HG03342 (cell line): ENCODE results near the gene CNNM2.
"Not testable (repeated sequence)": the region's sequence is repeated elsewhere in the genome, so short reads cannot be mapped to it uniquely, and the experiment has no call there.

Experiments
- ATAC-seq: cut with Tn5 transposase; IDR thresholded peaks from one replicate; pipeline ENCODE4 v1.9.1; 2021; ENCODE audit warnings: mild to moderate bottlenecking, moderate library complexity; ENCODE audit not compliant: unreplicated experiment

CNNM2 gene

DNA sequence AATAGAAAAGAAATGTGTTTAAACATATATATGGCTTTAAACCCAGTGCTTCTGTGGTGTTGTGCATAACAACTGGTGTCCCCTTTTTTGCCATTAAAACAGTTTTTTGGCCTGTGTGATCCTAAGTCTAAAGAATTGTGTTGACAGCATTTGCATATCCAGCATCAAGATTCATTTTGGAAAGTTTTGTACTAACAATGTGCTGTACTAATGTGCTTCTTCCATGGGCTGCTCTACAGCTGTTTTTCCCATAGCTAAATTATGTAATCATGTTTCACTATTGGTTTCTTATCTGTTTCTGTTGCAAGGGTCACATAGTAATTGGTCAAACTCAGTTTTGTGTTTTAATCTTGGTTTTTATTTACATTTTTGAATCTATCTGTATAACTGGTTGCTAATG, 5.5 kb downstream of the CNNM2 start:
- no peak for ATAC-seq

- no peak for ATAC-seq
Measured at GRCh38 chr10:102926842-102927241, 8.7 kb downstream of the CNNM2 start.

GRCh38 chr10:102927311-102928010, 9.4 kb downstream of the CNNM2 start:
- ATAC-seq = no peak

DNA sequence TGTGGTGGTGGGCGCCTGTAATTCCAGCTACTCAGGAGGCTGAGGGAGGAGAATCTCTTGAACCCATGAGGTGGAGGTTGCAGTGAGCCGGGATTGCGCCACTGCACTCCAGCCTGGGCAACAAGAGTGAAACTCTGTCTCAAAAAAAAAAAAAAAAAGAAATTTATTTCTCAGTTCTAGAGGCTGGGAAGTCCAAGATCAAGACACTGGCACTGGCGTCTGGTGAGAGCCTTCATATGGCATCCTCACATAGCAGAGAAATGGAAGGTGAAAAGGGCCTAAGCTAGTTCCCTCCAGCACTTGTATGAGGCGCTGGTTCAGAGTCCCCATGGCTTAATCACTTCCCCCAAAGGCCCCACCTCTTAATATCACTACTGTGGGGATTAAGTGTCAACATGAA, 10.3 kb downstream of the CNNM2 start:
- not testable (repeated sequence) for ATAC-seq

GRCh38 chr10:102930720-102931119, 12.6 kb downstream of the CNNM2 start:
- no peak for ATAC-seq

- no peak for ATAC-seq
Measured at GRCh38 chr10:102931643-102932042, 13.5 kb downstream of the CNNM2 start.

GRCh38 chr10:102935505-102935904, 17.4 kb downstream of the CNNM2 start:
- ATAC-seq = no peak

DNA sequence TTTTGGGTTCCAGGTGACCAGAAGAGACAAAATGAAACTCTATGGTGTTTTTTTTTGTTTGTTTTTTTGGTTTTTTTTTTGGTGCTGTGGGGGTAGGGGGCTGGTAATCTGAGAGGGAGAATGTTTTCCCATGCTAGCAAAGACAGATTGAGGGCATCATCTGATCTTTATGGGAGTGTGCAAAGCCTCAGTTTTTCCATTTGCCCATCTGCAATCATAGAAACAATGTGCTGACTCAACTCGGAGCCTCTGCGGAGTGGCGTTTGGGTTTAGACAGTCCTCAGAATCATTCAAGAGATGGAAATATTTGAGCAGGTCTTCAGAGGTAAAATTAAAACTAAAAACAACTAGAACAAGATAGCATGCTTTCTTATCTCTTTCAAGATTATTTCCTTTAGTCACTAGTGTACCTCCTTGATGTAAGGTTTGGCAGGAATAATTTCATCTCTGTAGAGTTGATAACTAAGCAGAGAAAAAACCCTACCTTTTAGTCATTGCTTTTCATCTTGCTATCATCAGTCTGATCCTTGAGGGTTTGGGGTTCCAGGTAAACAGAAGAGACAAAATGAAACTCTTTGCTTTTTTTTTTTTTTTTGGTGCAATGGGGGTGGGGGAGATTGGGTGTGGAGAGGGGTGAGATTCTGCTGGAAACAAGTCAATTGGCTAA, 18.0 kb downstream of the CNNM2 start:
- ATAC-seq = no peak

DNA sequence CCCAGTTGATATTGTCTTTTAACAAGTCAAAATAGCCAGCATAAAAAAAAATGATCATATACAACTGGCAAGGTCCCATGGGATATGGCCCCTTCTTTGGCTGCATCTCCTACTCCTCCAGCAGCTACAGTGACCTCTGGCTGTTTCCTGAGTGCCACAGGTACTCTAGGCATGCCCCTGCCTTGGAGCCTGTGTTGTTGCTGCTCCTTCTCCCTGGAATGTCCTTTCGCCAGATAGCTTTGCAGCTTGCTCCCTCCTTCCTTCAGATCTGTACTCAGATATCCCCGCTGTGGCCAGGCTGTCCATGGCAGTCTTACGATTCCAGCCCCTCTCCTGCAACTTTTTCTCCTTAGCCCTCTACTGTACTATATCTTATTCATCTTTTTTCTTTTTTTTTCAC, 23.3 kb downstream of the CNNM2 start:
- no peak for ATAC-seq

DNA sequence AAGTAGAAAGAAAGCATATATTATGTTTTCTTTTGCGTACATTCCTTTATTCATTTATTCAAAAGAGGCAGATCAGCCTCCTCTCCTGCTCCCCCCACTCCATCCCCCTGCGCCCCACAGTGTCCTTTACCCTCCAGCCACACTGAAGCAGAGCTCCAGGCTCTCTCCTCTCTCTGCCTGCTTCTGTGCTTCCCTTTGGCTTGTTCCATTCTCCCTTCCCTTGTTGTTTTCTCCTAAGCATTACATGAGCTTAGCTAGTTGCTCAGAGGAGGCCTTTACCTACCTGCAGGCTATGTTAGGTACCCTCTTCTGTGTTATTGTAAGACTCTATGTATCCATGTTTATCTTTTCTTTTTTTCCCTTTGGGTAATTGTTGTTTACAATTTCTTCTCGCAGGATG, 27.4 kb downstream of the CNNM2 start:
- ATAC-seq = no peak

DNA sequence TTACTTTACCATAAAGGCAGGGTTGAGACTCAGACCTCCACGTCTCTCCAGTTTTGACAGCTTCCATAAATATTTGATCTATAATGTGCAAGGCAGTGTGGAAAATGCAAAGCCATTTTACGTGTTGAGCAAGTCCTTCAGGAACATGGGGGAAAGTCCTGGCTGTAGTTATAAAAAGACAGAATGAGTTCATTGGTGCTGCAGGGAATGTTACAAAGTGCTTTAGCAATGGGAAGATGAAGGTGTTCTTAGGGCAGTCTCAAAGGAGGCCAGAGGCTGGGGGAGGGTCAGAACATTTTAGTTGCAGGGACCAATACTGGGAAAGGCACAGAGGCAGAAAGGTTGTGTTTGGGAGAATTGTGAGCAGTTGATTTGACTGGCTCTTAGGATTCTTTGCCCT, 27.9 kb downstream of the CNNM2 start:
- no peak for ATAC-seq

GRCh38 chr10:102946992-102947391, 28.9 kb downstream of the CNNM2 start:
- no peak for ATAC-seq

DNA sequence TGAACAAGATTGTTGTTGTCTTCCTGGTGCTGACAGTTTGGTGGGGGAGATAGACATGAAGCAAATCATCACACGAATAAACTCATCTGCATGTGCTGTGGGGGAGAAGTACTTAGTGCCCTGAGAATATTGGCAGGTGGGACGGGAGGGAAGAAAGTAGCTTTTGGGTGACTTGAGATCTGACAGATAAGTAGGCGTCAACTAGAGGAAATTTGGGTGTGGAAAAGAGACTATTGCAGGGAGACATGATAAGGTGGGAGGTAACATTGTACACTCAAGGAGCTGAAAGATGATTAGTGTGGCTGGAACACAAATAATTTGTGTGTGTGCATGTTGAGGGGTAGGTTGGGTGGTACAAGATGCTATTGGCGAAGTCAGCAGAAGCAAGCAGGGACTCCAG, 30.1 kb downstream of the CNNM2 start:
- no peak for ATAC-seq

- no peak for ATAC-seq
Measured at GRCh38 chr10:102948786-102949185, 30.7 kb downstream of the CNNM2 start.

GRCh38 chr10:102949916-102950315, 31.8 kb downstream of the CNNM2 start:
- ATAC-seq = no peak

DNA sequence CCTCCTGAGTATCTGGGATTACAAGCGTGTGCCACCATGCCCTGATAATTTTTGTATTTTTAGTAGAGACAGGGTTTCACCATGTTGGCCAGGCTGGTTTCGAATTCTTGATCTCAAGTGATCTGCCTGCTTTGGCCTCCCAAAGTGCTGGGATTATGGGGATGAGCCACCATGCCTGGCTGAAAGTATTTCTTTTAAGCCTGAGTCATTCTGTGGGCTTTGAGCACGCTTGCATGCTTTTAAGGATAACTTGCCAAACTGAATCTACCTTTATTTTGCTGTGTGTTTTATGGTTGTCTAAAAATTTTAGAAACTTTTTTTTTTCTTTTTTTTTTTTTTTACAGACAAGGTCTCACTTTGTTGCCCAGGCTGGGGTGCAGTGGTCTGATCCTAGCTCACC, 33.2 kb downstream of the CNNM2 start:
- no peak for ATAC-seq

- ATAC-seq = no peak
Measured at GRCh38 chr10:102959360-102959759, 41.3 kb downstream of the CNNM2 start.

DNA sequence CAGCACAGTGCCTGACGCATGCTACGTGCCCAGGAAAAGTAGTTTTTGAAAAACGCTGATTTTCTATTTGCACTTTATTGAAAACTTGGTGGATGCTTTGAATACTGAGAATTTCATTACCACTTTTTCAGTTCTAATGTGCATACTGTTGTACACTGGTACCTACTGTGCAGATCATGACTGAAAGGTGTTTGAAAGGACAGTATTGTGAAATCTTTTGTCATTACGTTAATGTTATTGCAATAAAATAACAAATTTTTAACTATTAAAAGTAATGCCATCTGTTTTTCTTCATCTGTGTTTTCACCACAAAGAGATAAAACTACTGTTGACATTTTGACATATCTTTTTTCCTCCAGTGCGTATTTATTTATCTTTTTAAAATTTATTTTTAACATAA, 42.1 kb downstream of the CNNM2 start:
- ATAC-seq = no peak

- no peak for ATAC-seq
Measured at GRCh38 chr10:102962267-102962666, 44.2 kb downstream of the CNNM2 start.

- no peak for ATAC-seq
Measured at GRCh38 chr10:102962951-102963755, 45.1 kb downstream of the CNNM2 start.

GRCh38 chr10:102963756-102964025, 45.6 kb downstream of the CNNM2 start:
- ATAC-seq = no peak

GRCh38 chr10:102964064-102964463, 46.0 kb downstream of the CNNM2 start:
- not testable (repeated sequence) for ATAC-seq
